Activated naive CD8-positive, alpha-beta T cell treated with anti-CD3 and anti-CD28 coated beads, Interleukin-2, amount 50 U/mL, for 24 hours (primary cell): ENCODE results near the gene SLC4A5.

Experiments
- ATAC-seq: fragments of 150-1000 bp; cut with Tn5 transposase; one replicate; pipeline ENCODE4 v1.10.0; 2021
- DNase-seq: peaks from one replicate; pipeline ENCODE4 v3.0.0; 2021
- H3K27ac Mint-ChIP-seq: one replicate; pipeline ENCODE4 v1.8.0; 2021; ENCODE audit warnings: mild to moderate bottlenecking, mixed read lengths
- H3K27me3 Mint-ChIP-seq: one replicate; pipeline ENCODE4 v1.8.0; 2021; ENCODE audit warnings: mixed read lengths
- H3K36me3 Mint-ChIP-seq: one replicate; pipeline ENCODE4 v1.8.0; 2021; ENCODE audit warnings: low read depth, mixed read lengths
- H3K4me1 Mint-ChIP-seq: one replicate; pipeline ENCODE4 v1.8.0; 2021; ENCODE audit warnings: mixed read lengths
- H3K4me3 Mint-ChIP-seq: one replicate; pipeline ENCODE4 v1.8.0; 2021; ENCODE audit warnings: mild to moderate bottlenecking, moderate library complexity, mixed read lengths
- H3K9me3 Mint-ChIP-seq: one replicate; pipeline ENCODE4 v1.8.0; 2021; ENCODE audit warnings: mixed read lengths

The SLC4A5 gene

GRCh38 chr2:74374509-74375205 lies 31.4 kb upstream of the SLC4A5 start:
- H3K36me3 Mint-ChIP-seq, result peaks cover 15% of the 10 kb centered on the region
- no peaks in the 10 kb centered on the region for H3K9me3 Mint-ChIP-seq
- H3K27me3 Mint-ChIP-seq, result no peaks in the 10 kb centered on the region
- no peak overlapping the region for H3K4me3 Mint-ChIP-seq
- H3K4me1 Mint-ChIP-seq, result peaks cover 3% of the 10 kb centered on the region
- no peak overlapping the region for H3K27ac Mint-ChIP-seq
- ATAC-seq (no peak), DNase-seq (no peak)

GRCh38 chr2:74373985-74374384 lies 30.8 kb upstream of the SLC4A5 start:
- H3K27ac Mint-ChIP-seq, result no peak overlapping the region
- H3K4me3 Mint-ChIP-seq, result no peak overlapping the region
- ATAC-seq, result no peak
- H3K36me3 Mint-ChIP-seq, result peaks cover 17% of the 10 kb centered on the region
- DNase-seq, result no peak
- no peaks in the 10 kb centered on the region for H3K27me3 Mint-ChIP-seq
- peaks cover 3% of the 10 kb centered on the region for H3K4me1 Mint-ChIP-seq
- H3K9me3 Mint-ChIP-seq, result no peaks in the 10 kb centered on the region

GRCh38 chr2:74373221-74373676 lies 30.0 kb upstream of the SLC4A5 start:
- no peak overlapping the region for H3K27ac Mint-ChIP-seq
- no peaks in the 10 kb centered on the region for H3K27me3 Mint-ChIP-seq
- peaks cover 21% of the 10 kb centered on the region for H3K36me3 Mint-ChIP-seq
- no peaks in the 10 kb centered on the region for H3K9me3 Mint-ChIP-seq
- ATAC-seq (no peak), DNase-seq (no peak)
- H3K4me3 Mint-ChIP-seq, result no peak overlapping the region
- H3K4me1 Mint-ChIP-seq, result no peaks in the 10 kb centered on the region

GRCh38 chr2:74372674-74373073 lies 29.5 kb upstream of the SLC4A5 start:
- Mint-ChIP-seq H3K4me3 (no peak overlapping the region), H3K27ac (no peak overlapping the region)
- no peak for ATAC-seq

GRCh38 chr2:74371421-74371820 lies 28.2 kb upstream of the SLC4A5 start:
- Mint-ChIP-seq H3K9me3 (no peaks in the 10 kb centered on the region), H3K27ac (no peak overlapping the region), H3K27me3 (no peaks in the 10 kb centered on the region), H3K4me3 (no peak overlapping the region), H3K4me1 (no peaks in the 10 kb centered on the region), H3K36me3 (peaks cover 19% of the 10 kb centered on the region)
- DNase-seq (no peak), ATAC-seq (no peak)

More at GRCh38 chr2:74372674-74373073, 29.5 kb upstream of the SLC4A5 start:
- no peak for DNase-seq
- peaks cover 19% of the 10 kb centered on the region for H3K36me3 Mint-ChIP-seq
- H3K9me3 Mint-ChIP-seq, result no peaks in the 10 kb centered on the region
- H3K4me1 Mint-ChIP-seq, result no peaks in the 10 kb centered on the region
- H3K27me3 Mint-ChIP-seq, result no peaks in the 10 kb centered on the region

- no peaks in the 10 kb centered on the region for H3K4me1 Mint-ChIP-seq
- peaks cover 28% of the 10 kb centered on the region for H3K36me3 Mint-ChIP-seq
- H3K9me3 Mint-ChIP-seq, result no peaks in the 10 kb centered on the region
- no peak for DNase-seq
- no peak for ATAC-seq
- no peaks in the 10 kb centered on the region for H3K27me3 Mint-ChIP-seq
- H3K27ac Mint-ChIP-seq, result no peak overlapping the region
- H3K4me3 Mint-ChIP-seq, result no peak overlapping the region
Observed at GRCh38 chr2:74369976-74370375, 26.8 kb upstream of the SLC4A5 start.

GRCh38 chr2:74368499-74368898 lies 25.3 kb upstream of the SLC4A5 start:
- DNase-seq (no peak), ATAC-seq (no peak)
- no peaks in the 10 kb centered on the region for H3K27me3 Mint-ChIP-seq
- H3K36me3 Mint-ChIP-seq, result peaks cover 30% of the 10 kb centered on the region
- no peaks in the 10 kb centered on the region for H3K9me3 Mint-ChIP-seq
- H3K4me1 Mint-ChIP-seq, result no peaks in the 10 kb centered on the region
- no peak overlapping the region for H3K4me3 Mint-ChIP-seq
- H3K27ac Mint-ChIP-seq, result no peak overlapping the region

- H3K27me3 Mint-ChIP-seq, result no peaks in the 10 kb centered on the region
- H3K36me3 Mint-ChIP-seq, result peaks cover 30% of the 10 kb centered on the region
- H3K4me1 Mint-ChIP-seq, result no peaks in the 10 kb centered on the region
- no peak overlapping the region for H3K4me3 Mint-ChIP-seq
- H3K9me3 Mint-ChIP-seq, result no peaks in the 10 kb centered on the region
- no peak overlapping the region for H3K27ac Mint-ChIP-seq
- DNase-seq (no peak), ATAC-seq (no peak)
Observed at GRCh38 chr2:74367789-74368188, 24.6 kb upstream of the SLC4A5 start.

GRCh38 chr2:74366036-74366435 lies 22.8 kb upstream of the SLC4A5 start:
- Mint-ChIP-seq H3K36me3 (peaks cover 36% of the 10 kb centered on the region), H3K27ac (no peak overlapping the region), H3K9me3 (no peaks in the 10 kb centered on the region), H3K4me3 (no peak overlapping the region), H3K27me3 (no peaks in the 10 kb centered on the region), H3K4me1 (no peaks in the 10 kb centered on the region)
- DNase-seq (no peak), ATAC-seq (no peak)

GRCh38 chr2:74364533-74365505 lies 21.6 kb upstream of the SLC4A5 start:
- ATAC-seq (no peak), DNase-seq (no peak)
- H3K36me3 Mint-ChIP-seq, result peaks cover 36% of the 10 kb centered on the region
- H3K4me1 Mint-ChIP-seq, result no peaks in the 10 kb centered on the region
- H3K27me3 Mint-ChIP-seq, result no peaks in the 10 kb centered on the region
- no peak overlapping the region for H3K4me3 Mint-ChIP-seq
- H3K9me3 Mint-ChIP-seq, result no peaks in the 10 kb centered on the region
- no peak overlapping the region for H3K27ac Mint-ChIP-seq

- H3K4me3 Mint-ChIP-seq, result no peak overlapping the region
- H3K27me3 Mint-ChIP-seq, result no peaks in the 10 kb centered on the region
- H3K4me1 Mint-ChIP-seq, result no peaks in the 10 kb centered on the region
- H3K27ac Mint-ChIP-seq, result no peak overlapping the region
- no peaks in the 10 kb centered on the region for H3K9me3 Mint-ChIP-seq
- DNase-seq (no peak), ATAC-seq (no peak)
- peaks cover 25% of the 10 kb centered on the region for H3K36me3 Mint-ChIP-seq
Observed at GRCh38 chr2:74361327-74361726, 18.1 kb upstream of the SLC4A5 start.

- Mint-ChIP-seq H3K4me3 (no peak overlapping the region), H3K36me3 (peaks cover 19% of the 10 kb centered on the region), H3K27me3 (no peaks in the 10 kb centered on the region), H3K9me3 (no peaks in the 10 kb centered on the region), H3K27ac (no peak overlapping the region), H3K4me1 (no peaks in the 10 kb centered on the region)
- no peak for DNase-seq
- ATAC-seq, result no peak
Observed at GRCh38 chr2:74357627-74358026, 14.4 kb upstream of the SLC4A5 start.

GRCh38 chr2:74349889-74350288 lies 6.7 kb upstream of the SLC4A5 start:
- H3K27me3 Mint-ChIP-seq, result no peaks in the 10 kb centered on the region

GRCh38 chr2:74347742-74348141 lies 4.5 kb upstream of the SLC4A5 start:
- H3K27me3 Mint-ChIP-seq, result no peaks in the 10 kb centered on the region
- H3K4me1 Mint-ChIP-seq, result no peaks in the 10 kb centered on the region
- no peak overlapping the region for H3K4me3 Mint-ChIP-seq
- H3K27ac Mint-ChIP-seq, result no peak overlapping the region
- no peaks in the 10 kb centered on the region for H3K9me3 Mint-ChIP-seq
- ATAC-seq, result no peak
- H3K36me3 Mint-ChIP-seq, result no peaks in the 10 kb centered on the region
- no peak for DNase-seq

More at GRCh38 chr2:74349889-74350288, 6.7 kb upstream of the SLC4A5 start:
- H3K36me3 Mint-ChIP-seq, result no peaks in the 10 kb centered on the region
- H3K27ac Mint-ChIP-seq, result no peak overlapping the region
- no peaks in the 10 kb centered on the region for H3K4me1 Mint-ChIP-seq
- no peaks in the 10 kb centered on the region for H3K9me3 Mint-ChIP-seq
- no peak overlapping the region for H3K4me3 Mint-ChIP-seq
- no peak for ATAC-seq
- no peak for DNase-seq

GRCh38 chr2:74347303-74347702 lies 4.1 kb upstream of the SLC4A5 start:
- H3K27me3 Mint-ChIP-seq, result no peaks in the 10 kb centered on the region
- no peaks in the 10 kb centered on the region for H3K4me1 Mint-ChIP-seq
- H3K36me3 Mint-ChIP-seq, result no peaks in the 10 kb centered on the region
- no peaks in the 10 kb centered on the region for H3K9me3 Mint-ChIP-seq
- H3K4me3 Mint-ChIP-seq, result no peak overlapping the region
- no peak for ATAC-seq
- no peak overlapping the region for H3K27ac Mint-ChIP-seq
- no peak for DNase-seq
